Activated CD8-positive, alpha-beta memory T cell treated with anti-CD3 and anti-CD28 coated beads, Interleukin-2, amount 10 ng/mL, durations not matched to agents 7 days and 5 days (primary cell): ENCODE results near the gene SBK2. TPM values are rescaled to one million over a fixed set of nuclear protein-coding genes. Genes with fewer than 3 reads are reported as not detected.

Experiments used
- ATAC-seq: fragments of 150-1000 bp; cut with Tn5 transposase; one replicate; pipeline ENCODE4 v1.10.0; 2021; ENCODE audit warnings: moderate library complexity
- CTCF ChIA-PET: fragments of 350-600 bp; sonication (Branson Sonifier 250); formaldehyde crosslinking; loops from one replicate; lab custom pipeline; 2021; ENCODE audit warnings: antibody characterized with exemption; lab: Charles Lee
- DNase-seq: peaks from one replicate; pipeline ENCODE4 v3.0.0-alpha.2; 2020
- H3K27ac Mint-ChIP-seq: one replicate; pipeline ENCODE4 v1.8.0; 2021; ENCODE audit warnings: mild to moderate bottlenecking, mixed read lengths
- H3K27me3 Mint-ChIP-seq: one replicate; pipeline ENCODE4 v1.8.0; 2021; ENCODE audit warnings: mixed read lengths
- H3K36me3 Mint-ChIP-seq: one replicate; pipeline ENCODE4 v1.8.0; 2021; ENCODE audit warnings: mild to moderate bottlenecking, mixed read lengths
- H3K4me1 Mint-ChIP-seq: one replicate; pipeline ENCODE4 v1.8.0; 2021; ENCODE audit warnings: mixed read lengths
- H3K4me3 Mint-ChIP-seq: one replicate; pipeline ENCODE4 v1.8.0; 2021; ENCODE audit warnings: mild to moderate bottlenecking, moderate library complexity, mixed read lengths
- H3K9me3 Mint-ChIP-seq: one replicate; pipeline ENCODE4 v1.8.0; 2022; ENCODE audit warnings: low read depth, mixed read lengths
- total RNA-seq, 2 experiments: library from RNA; stranded (reverse); gene quantifications; one replicate each; pipeline ENCODE4 v1.2.3, GENCODE V29; 2021

Gene SBK2
- total RNA-seq, 2 experiments from 2014 or later: not detected

- no peak for DNase-seq
- H3K27me3 Mint-ChIP-seq: no peaks in the 10 kb centered on the region
- H3K4me1 Mint-ChIP-seq: no peaks in the 10 kb centered on the region
- CTCF ChIA-PET: no interaction called here
- H3K4me3 Mint-ChIP-seq: no peak overlapping the region
- no peaks in the 10 kb centered on the region for H3K36me3 Mint-ChIP-seq
- no peak overlapping the region for H3K27ac Mint-ChIP-seq
- no peak for ATAC-seq
- no peaks in the 10 kb centered on the region for H3K9me3 Mint-ChIP-seq
Observed at GRCh38 chr19:55525289-55526101, 11.4 kb downstream of the SBK2 start.

DNA sequence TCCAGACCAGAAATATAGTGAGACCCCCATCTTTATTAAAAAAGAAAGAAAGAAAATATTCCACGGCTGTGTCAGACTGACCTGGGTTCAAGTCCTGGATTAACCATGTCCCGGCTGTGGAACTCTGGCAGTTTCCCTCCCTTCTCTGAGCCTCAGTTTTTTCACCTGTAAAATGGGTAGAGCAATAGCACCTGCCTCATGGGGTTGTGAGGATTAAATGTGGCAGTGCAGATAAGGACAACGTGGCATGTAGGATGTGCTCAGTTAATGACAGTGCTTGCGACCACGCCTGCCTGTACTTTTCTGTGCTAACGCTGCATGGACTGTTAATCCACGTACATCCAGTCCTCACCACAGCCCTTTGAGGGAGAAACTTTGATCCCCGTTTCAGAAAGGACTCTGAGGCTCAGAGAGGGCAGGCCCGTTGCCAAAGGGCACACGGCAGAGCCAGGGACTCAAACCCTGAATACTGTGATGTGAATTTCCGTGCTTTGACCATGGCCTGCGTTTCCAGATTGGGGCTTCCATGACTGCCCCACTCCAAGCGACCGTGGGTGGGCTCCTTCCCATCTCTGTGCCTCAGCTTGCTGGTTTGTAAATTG, 16.1 kb downstream of the SBK2 start:
- no peak for DNase-seq
- no peaks in the 10 kb centered on the region for H3K27me3 Mint-ChIP-seq
- H3K27ac Mint-ChIP-seq: no peak overlapping the region
- peaks cover 3% of the 10 kb centered on the region for H3K4me1 Mint-ChIP-seq
- H3K36me3 Mint-ChIP-seq: no peaks in the 10 kb centered on the region
- CTCF ChIA-PET: interaction anchor here (0.9 kb wide), 1 partner anchor 111 kb away, joined by 3 read pairs; no protein-coding TSS in a partner anchor
- ATAC-seq: no peak
- no peak overlapping the region for H3K4me3 Mint-ChIP-seq
- no peaks in the 10 kb centered on the region for H3K9me3 Mint-ChIP-seq

DNA sequence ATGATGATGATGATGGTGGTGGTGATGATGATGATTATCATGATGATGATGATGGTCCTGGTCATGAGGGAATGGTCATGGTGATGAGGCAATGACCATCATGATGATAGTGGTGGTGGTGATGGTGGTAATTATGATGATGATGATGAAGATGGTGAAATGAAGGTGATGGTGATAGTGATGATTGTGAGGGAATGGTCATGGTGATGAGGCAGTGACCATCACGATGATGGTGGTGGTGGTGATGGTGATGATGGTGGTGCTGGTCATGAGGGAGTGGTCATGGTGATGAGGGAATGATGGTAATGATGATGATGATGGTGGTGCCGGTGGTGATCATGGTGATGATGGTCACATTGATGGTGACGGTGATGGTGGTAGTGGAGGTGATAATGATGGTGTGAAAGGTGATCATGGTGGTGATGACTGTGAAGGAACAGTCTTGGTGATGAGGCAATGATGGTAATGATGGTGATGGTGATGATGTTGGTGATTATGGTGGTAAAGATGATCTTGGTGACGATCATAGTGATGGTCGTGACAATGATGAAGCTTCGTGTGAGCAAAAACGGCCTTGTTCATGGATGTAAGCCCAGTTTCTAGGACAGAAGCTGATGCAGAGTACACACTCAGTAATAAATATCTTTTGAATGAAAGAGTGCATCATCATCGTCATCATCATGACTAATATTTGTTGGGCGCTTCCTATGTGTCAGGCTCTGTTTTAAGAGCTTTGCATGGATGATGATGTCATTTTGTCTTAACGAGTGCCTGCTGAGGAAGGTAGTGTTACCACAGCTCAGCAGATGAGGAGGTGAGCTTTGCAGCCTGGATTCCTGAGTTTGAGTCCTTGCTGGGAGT, 17.3 kb downstream of the SBK2 start:
- Mint-ChIP-seq H3K4me1 (peaks cover 3% of the 10 kb centered on the region), H3K36me3 (no peaks in the 10 kb centered on the region), H3K27ac (no peak overlapping the region), H3K4me3 (no peak overlapping the region), H3K9me3 (no peaks in the 10 kb centered on the region), H3K27me3 (no peaks in the 10 kb centered on the region)
- ATAC-seq (no peak), DNase-seq (no peak)
- CTCF ChIA-PET: interaction anchor here (0.9 to 1.0 kb wide), 2 partner anchors 87 to 112 kb away, joined by 3 to 5 read pairs; no protein-coding TSS in a partner anchor

GRCh38 chr19:55516878-55517620, 19.9 kb downstream of the SBK2 start:
- Mint-ChIP-seq H3K4me3 (peak overlapping the region; percentile 54), H3K4me1 (peaks cover 3% of the 10 kb centered on the region), H3K27me3 (peaks cover 6% of the 10 kb centered on the region), H3K27ac (peak overlapping the region; percentile 71), H3K9me3 (no peaks in the 10 kb centered on the region), H3K36me3 (no peaks in the 10 kb centered on the region)
- CTCF ChIA-PET: interaction anchor here (0.7 to 3.7 kb wide), 10 partner anchors 9 to 137 kb away, joined by 3 to 40 read pairs (median 5); partner anchors contain the start of genes ZNF784 and ZNF865
- peak; percentile 92 for DNase-seq
- peak; percentile 100 for ATAC-seq

GRCh38 chr19:55508120-55508519, 28.8 kb downstream of the SBK2 start:
- no peak overlapping the region for H3K27ac Mint-ChIP-seq
- peaks cover 3% of the 10 kb centered on the region for H3K36me3 Mint-ChIP-seq
- ATAC-seq: no peak
- peaks cover 17% of the 10 kb centered on the region for H3K27me3 Mint-ChIP-seq
- H3K9me3 Mint-ChIP-seq: peaks cover 2% of the 10 kb centered on the region
- DNase-seq: no peak
- CTCF ChIA-PET: interaction anchor here (0.7 to 2.6 kb wide), 7 partner anchors 9 to 348 kb away, joined by 3 to 9 read pairs (median 6); partner anchors contain the start of gene ZNF865
- H3K4me1 Mint-ChIP-seq: peaks cover 10% of the 10 kb centered on the region
- H3K4me3 Mint-ChIP-seq: no peak overlapping the region

DNA sequence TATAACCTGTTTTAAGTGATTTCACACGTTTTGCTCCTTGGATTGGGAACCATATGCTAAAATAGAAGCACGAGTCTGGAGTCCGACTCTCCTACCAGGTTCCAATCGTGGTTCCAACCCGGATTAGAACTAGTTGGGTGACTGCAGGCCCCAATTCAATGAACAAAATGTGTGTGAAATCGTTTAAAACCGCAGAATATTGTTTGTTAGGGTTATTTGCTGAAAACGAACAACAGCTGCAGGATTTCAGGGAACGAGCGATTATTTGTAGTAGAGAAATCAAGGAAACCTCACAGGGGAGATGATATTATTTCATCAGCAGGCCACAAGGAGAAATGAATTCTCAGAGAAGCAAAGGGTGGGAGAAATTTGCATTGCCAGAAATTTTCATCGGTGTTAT, 32.0 kb downstream of the SBK2 start:
- DNase-seq (no peak), ATAC-seq (no peak)
- Mint-ChIP-seq H3K36me3 (peaks cover 10% of the 10 kb centered on the region), H3K27ac (no peak overlapping the region), H3K4me1 (peaks cover 23% of the 10 kb centered on the region), H3K9me3 (peaks cover 7% of the 10 kb centered on the region), H3K27me3 (peaks cover 6% of the 10 kb centered on the region), H3K4me3 (no peak overlapping the region)
- CTCF ChIA-PET: interaction anchor here (0.7 to 3.6 kb wide), 25 partner anchors 9 to 365 kb away, joined by 3 to 76 read pairs (median 13); partner anchors contain the start of genes FIZ1, HSPBP1, ISOC2 and NAT14

DNA sequence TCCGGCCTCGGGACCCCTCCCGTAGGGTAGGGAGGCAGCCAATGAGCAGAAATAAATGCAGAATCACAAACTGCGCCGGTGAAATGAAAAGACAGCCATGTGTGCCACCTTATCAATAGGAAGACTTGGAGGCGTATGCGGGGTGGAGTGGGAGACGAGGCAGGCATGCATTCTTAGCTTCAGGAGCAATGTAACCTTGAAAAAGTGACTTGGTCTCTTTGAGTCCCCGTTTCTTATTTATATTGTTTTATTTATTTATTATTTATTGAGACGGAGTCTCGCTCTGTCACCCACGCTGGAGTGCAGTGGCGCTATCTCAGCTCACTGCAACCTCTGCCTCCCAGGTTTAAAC, 32.7 kb downstream of the SBK2 start:
- Mint-ChIP-seq H3K4me3 (peak overlapping the region; percentile 64), H3K27ac (no peak overlapping the region), H3K27me3 (peaks cover 5% of the 10 kb centered on the region), H3K9me3 (peaks cover 7% of the 10 kb centered on the region), H3K36me3 (peaks cover 10% of the 10 kb centered on the region), H3K4me1 (peaks cover 23% of the 10 kb centered on the region)
- no peak for ATAC-seq
- no peak for DNase-seq
- CTCF ChIA-PET: interaction anchor here (0.6 to 3.6 kb wide), 73 partner anchors 10 to 831 kb away, joined by 3 to 76 read pairs (median 5); partner anchors contain the start of genes FIZ1, HSPBP1, ISOC2 and KMT5C

- CTCF ChIA-PET: interaction anchor here (0.6 to 3.6 kb wide), 75 partner anchors 11 to 830 kb away, joined by 3 to 76 read pairs (median 5); partner anchors contain the start of genes FIZ1, HSPBP1, ISOC2 and KMT5C
- peaks cover 23% of the 10 kb centered on the region for H3K4me1 Mint-ChIP-seq
- ATAC-seq (peak; percentile 98), DNase-seq (peak; percentile 95)
- H3K27ac Mint-ChIP-seq: peak overlapping the region; percentile 86
- peaks cover 10% of the 10 kb centered on the region for H3K36me3 Mint-ChIP-seq
- peak overlapping the region; percentile 64 for H3K4me3 Mint-ChIP-seq
- peaks cover 4% of the 10 kb centered on the region for H3K27me3 Mint-ChIP-seq
- peaks cover 7% of the 10 kb centered on the region for H3K9me3 Mint-ChIP-seq
Observed at GRCh38 chr19:55503502-55504251, 33.3 kb downstream of the SBK2 start.

DNA sequence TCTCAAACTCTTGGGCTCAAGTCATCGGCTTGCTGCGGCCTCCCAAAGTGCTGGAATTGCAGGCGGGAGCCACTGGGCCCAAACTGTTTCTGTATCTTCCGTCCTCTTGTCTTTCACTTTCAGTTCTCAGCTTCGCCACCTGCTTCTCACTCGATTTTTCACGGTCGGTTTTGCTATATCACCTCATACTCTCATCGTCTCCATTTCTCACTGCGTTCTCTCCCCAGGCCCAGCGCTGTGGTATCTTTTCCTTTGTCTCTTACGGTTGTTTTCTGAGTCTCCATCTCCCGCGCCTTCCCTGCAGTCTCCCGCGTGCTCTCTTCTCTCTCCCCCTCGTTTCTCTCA, 33.8 kb downstream of the SBK2 start:
- CTCF ChIA-PET: interaction anchor here (0.7 to 3.6 kb wide), 37 partner anchors 11 to 810 kb away, joined by 3 to 76 read pairs (median 9); partner anchors contain the start of genes FIZ1, ISOC2, NAT14 and SYT5
- H3K4me3 Mint-ChIP-seq: peak overlapping the region; percentile 64
- peaks cover 10% of the 10 kb centered on the region for H3K36me3 Mint-ChIP-seq

DNA sequence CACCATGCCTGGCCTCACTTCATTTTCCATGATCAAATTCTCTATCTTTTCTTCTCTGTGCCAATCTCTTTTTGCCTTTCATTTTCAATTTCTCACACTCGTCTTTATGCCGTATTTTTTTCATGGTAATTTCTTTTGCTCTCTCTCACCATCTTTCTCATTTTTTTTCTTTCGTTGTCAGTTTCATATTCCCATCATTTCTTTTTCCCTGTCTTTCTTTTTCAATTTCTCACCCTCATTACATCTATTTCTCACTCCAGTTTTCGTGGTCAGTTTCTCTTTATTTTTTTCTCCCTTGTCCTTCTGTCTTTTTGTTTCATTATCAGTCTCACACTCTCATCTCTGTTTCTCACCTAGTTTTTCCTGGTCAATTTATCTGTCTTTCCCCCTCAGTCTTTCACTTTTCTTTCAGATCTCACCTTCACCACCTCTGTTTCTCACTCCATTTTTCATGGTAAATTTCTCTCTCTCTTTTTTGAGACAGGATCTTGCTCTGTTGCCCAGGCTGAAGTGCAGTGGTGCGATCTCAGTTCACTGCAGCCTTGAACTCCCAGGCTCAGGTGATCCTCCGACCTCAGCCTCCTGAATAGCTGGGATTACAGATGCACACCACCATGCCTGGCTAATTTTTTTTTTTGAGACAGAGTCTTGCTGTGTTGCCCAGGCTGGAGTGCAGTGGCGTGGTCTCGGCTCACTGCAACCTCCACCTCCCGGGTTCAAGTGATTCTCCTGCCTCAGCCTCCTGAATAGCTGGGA, 34.6 kb downstream of the SBK2 start:
- H3K27ac Mint-ChIP-seq: no peak overlapping the region

More for the DNA sequence above, 33.8 kb downstream of the SBK2 start:
- DNase-seq: no peak
- Mint-ChIP-seq H3K4me1 (peaks cover 23% of the 10 kb centered on the region), H3K27me3 (peaks cover 4% of the 10 kb centered on the region), H3K9me3 (peaks cover 7% of the 10 kb centered on the region), H3K27ac (peak overlapping the region; percentile 86)
- ATAC-seq: no peak

GRCh38 chr19:55500368-55500952, 36.5 kb downstream of the SBK2 start:
- CTCF ChIA-PET: interaction anchor here (0.5 to 1.5 kb wide), 4 partner anchors 16 to 1647 kb away, joined by 3 to 5 read pairs (median 4); partner anchors contain the start of gene NAT14
- Mint-ChIP-seq H3K4me1 (peaks cover 23% of the 10 kb centered on the region), H3K9me3 (peaks cover 7% of the 10 kb centered on the region), H3K27ac (no peak overlapping the region), H3K27me3 (peaks cover 4% of the 10 kb centered on the region), H3K4me3 (no peak overlapping the region), H3K36me3 (peaks cover 10% of the 10 kb centered on the region)
- ATAC-seq: no peak
- no peak for DNase-seq

More for the DNA sequence above, 34.6 kb downstream of the SBK2 start:
- no peak for ATAC-seq
- CTCF ChIA-PET: interaction anchor here (1.1 to 3.6 kb wide), 6 partner anchors 9 to 120 kb away, joined by 3 to 42 read pairs (median 6); partner anchors contain the start of gene NAT14
- peaks cover 4% of the 10 kb centered on the region for H3K27me3 Mint-ChIP-seq
- H3K4me3 Mint-ChIP-seq: peak overlapping the region; percentile 13
- H3K9me3 Mint-ChIP-seq: peaks cover 7% of the 10 kb centered on the region
- peaks cover 23% of the 10 kb centered on the region for H3K4me1 Mint-ChIP-seq
- DNase-seq: no peak
- H3K36me3 Mint-ChIP-seq: peaks cover 10% of the 10 kb centered on the region
